Measurements from ENCODE around the gene BCAR3.

Gene BCAR3

DNA sequence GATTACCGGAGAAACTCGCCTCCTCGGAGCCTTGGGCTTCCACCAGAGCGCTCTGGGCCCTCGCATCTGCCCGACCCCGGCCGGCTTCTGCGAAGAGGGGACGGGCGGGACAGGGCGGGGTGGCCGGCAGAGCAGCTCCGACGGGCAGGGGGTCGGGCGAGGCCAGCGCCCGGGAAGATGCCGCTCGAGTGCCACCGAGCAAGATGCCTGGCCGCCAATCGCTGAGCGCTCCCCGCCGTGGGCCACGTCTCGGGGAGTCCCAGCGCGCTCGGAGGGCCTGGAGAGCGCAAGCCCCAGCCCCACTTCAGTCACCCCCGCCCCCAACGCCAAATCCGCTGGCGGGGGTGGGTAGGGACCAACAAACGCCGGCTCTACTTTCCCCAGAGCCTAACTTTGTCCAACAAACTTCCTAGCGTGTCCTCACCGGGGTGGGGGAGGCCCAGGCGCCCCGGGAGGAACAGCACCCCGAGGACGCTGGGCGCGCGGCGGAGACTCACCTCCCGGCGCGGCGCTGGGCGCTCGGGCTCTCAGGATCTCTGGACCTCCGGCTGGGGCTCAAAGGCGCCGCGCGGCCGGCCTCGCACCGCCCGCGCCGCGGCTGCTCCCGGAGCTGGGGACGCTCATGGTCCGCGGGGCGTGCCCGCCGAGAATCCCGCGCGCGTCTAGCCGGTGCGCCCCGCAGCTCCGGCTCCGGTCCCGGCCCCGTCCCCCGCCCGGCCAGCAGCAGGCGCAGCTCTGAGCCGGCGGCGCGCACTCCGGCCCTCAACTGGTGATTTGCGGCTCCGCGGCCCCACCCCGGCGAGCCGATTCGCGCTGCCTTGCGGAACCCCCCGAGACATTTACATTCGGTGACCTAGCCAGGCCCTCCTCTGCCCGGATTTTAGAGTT lies at the start of gene BCAR3:
BCAR3 (minus strand) TSS at position 737 of the 888 bp plus-strand sequence. CDS start 6,907 bp downstream, outside the sequence.
- no peak for DNase-seq (ENCODE audit: low read depth)

DNA sequence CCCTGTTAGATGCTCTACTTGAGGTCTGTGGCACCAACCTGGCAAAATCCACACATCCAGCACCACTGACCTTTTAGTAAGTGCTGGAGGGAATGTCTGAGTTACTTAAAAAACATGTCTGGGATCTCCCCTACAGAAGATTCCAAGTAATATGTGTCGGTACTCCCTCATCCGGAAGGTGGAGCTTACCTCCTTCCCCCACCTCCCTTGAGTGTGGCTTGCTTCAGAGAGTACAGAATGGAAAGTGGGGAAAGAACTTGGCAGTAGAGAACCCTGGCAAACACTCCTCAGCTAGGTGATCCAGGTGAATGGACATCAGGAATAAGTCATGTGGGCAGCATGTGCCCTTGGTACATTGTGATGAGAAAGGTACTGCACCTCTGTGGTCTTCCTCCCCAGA lies 49.0 kb upstream of the BCAR3 start:
- DNase-seq (ENCODE audit: low read depth), result no peak

DNA sequence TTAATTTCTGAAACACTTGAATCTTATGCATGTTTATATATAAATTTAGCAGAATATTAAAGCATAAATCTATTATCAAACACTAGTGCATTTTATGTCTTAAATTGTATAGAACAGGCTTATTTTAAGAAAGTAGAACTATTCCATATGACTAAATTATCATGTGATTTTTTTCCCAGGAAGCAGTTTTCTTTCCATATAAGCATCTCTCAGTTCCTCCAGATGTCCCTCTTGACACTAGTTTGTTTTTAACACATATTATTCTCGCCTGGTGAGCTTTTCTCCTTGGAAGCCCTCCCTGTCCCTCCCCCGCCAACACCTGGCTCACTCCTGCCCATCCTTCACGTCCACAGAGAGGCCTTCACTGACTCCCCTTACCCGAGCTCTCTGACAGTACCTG lies 48.3 kb upstream of the BCAR3 start:
- no peak for DNase-seq (ENCODE audit: low read depth)

DNA sequence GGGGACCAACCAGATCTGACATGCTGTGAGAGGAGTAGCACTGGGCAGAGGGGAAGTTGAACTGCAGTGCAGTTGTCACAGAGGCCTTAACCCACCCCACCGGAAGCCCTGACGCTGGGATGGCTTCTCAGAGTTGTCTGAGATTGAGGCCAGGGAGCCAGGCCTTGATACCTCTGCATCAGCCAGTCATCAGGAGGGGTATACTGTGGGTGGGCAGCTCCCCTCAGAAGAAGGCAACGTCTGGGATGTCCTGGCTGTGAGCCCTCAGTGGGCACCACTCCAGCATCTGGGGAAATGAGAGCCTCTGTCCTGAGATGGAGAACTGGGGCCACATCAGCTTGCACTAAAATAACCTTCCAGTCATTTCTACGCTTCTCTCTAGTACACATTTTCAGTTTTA lies 47.9 kb upstream of the BCAR3 start:
- no peak for DNase-seq (ENCODE audit: low read depth)

DNA sequence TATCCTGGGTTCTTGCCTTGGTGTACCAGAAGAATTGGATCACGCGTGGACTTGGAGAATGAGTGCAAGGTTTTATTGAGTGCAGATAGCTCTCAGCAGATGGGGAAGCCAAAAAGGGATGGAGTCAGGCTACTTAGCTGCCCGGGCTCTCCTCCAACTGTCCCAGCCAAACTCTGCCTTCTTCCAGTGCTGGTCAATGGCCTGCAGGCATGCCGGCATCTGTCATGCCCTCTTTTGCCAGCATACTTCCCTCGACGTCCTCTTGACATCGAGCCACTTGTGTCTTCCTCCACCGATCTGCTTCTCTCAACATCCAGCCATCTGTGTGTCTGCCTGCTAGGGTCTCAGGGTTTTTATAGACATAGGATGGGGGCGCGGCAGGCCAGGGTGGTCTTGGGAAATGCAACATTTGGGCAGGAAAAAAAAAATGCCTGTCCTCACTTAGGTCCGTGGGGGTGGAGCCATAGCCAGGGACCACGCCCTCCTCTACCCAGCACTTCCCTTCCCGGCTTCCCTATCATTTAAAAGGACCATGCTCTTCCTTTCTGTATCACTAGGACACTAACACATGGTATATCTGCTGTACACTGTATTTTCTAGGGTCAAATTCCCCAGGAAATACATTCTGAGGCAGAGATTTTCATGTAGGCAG lies 47.0 kb upstream of the BCAR3 start:
- no peak for DNase-seq (ENCODE audit: low read depth)

DNA sequence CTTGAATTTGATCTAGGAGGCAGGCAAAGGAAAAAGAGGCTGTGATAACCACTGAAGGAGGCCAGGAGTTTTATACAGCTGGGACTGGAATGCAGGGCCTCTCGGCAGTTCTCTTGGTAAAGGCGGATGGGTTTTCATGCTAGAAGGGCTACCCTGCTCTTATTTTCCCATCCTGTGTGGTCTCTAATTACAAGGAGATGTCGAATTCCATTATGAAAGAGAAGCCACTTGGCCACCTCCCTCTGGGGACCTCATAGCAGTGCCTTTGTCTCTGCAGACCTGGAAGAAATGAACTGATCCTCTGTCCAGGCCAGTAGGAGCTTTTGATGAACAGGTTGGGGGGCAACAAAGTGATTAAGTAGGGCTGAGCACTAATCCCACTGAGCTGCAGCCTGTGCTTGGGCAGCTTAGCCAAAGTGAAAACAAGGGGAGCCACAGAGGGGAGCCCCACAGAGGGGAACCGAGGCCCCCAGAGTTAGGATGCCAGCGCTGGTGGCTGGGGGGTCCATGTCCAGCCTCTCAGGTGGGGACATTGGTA lies 42.2 kb upstream of the BCAR3 start:
- DNase-seq (ENCODE audit: low read depth), result no peak

DNA sequence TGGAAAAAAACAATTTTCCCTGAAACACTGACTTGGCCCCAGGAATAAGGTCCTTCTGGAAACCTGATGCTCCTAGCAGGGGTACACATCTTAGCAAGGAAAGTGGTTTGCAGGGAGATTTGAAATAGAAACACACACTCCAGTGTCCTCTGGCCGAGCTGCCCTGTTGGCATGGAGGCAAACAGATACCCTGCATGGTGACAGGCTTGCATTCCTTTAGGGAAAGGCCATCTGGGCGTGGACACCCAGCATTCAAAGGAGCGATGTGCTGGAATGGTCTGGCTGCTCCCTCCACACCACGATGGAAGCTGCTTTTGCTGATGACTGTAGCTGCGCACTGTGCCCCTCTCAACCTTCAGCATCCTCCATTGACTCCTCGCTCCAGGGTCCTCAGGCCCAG lies 41.5 kb upstream of the BCAR3 start:
- DNase-seq (ENCODE audit: low read depth), result no peak

DNA sequence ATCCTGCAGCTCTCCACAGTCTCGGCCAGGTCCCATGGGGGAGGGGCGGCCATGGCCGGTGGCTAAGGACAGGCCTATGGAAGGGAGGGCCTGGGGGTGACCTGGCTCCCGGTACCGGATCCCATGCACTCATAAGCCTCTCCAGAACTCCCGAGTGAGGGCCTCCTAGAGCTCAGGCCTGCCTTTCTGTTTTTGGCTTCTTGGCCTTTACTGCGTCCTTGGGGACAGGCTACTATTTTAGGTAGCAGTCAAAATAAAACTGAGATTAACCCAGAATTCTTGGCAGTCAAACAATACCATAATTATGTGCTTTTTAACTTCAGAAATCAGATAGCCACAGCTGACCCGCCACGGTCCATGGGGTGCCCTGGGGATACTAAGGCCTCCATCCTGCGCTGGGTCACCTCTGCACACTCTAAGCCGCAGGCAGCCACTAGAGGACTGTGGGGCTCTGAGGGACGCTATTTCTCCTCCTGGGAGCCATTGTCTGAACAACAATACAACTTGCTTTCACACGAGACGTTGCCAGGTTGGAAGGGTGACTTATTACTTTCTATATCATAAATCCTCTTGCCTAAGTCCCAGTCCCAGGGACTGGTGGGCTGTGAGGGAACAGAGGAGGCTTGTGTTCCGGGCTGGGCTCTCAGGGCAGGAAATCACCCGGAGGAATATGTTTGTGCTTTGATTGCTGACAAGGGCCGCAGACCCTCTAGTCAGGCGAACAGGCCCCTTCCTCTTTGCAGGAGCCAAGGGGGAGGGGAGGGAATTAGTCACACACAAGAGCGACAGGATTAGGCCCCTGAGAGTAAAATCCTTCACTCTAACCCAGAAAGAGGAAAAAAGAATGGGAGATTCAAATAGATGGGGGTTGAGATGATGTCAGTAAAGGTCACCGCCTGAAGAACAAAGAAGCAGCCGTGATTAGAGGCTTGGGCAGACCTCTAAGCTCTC lies 40.7 kb upstream of the BCAR3 start:
- DNase-seq (ENCODE audit: low read depth), result no peak

DNA sequence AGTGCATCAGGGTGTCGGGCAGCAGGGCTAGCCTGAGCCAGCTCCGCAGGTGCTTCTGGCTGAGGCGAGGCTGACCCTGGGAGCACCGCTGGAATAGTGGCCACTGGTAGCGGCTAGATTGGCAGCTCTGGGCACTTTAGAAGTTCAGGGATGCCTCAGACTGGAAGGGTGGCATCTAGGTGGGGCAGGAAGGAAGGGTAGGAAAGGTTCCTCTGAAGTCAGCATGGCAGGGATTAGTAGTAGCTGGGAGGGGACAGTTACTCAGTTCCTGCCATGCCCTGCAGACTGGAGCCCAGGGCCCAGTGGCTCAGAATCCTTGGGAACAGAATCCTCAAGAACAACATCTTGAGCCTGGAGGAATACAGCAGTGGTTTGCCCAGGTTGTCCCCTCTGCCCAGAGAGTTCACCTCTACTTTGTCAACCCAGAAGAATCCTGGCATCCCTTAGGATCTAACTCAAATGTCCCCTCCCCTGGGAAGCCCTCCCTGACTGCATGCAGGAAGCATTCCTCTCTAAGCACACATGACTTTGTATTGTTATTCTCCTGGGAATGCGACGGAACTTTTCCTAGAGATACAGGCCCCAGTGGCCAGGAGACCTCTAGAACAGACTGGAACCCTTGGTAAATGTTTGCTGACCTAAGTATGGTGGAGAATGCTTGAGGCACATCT lies 39.5 kb upstream of the BCAR3 start:
- no peak for DNase-seq (ENCODE audit: low read depth)

DNA sequence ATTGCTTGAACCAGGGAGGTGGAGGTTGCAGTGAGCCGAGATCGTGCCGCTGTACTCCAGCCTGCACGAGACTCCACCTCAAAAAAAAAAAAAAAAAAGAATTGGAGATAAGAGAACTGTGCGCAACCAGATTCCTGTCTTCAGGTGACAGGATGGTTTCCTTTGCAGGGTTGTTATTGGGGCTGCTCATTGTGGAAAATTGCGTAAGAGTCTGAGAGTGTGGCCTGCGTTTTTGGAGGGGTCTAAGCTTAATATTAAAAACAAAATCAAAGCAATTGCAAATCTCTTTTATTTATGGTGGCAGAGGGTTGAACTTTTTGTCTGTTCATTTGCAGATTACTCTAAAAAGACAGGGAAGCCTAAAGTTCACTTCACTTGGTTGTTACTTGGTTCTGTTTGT lies 36.0 kb upstream of the BCAR3 start:
- DNase-seq (ENCODE audit: low read depth), result no peak

DNA sequence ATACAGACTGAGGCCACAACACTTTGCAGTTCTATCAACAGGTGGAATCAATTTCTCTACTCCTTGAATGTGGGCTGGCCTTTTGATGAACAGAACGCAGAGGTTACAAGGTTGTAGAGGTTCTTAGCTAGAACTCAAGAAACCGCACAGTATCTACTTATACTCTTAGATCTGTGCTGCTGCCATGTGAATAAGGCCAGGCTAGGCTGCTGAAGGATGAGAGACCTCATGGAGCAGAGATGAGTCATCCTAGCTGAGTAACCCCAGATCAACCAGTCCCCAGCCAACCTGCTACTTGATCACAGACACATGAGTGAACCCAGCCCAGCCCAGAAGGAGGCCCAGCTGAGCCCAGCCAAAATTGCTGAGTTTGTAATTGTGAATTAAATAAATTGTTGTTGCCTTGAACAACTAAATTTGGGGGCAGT lies 35.3 kb upstream of the BCAR3 start:
- no peak for DNase-seq (ENCODE audit: low read depth)

DNA sequence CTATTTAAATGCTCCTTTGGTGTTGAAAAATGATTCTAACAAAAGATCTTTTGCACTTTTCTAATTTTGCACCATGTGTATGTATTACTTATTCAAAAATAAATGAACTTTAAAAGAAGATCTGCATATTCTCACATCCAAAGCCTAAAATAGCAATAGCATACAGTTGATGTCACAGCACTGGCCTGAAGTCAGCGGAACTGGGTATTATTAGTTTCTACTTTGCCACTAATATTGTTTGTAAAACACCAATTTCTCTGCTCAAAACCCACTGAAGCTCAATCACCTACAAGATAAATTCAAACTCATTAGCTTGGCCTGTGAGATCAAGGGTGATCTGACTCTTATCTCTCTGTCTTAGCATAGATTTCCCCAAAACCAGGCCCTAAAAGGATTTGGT lies 34.5 kb upstream of the BCAR3 start:
- DNase-seq (ENCODE audit: low read depth), result no peak

DNA sequence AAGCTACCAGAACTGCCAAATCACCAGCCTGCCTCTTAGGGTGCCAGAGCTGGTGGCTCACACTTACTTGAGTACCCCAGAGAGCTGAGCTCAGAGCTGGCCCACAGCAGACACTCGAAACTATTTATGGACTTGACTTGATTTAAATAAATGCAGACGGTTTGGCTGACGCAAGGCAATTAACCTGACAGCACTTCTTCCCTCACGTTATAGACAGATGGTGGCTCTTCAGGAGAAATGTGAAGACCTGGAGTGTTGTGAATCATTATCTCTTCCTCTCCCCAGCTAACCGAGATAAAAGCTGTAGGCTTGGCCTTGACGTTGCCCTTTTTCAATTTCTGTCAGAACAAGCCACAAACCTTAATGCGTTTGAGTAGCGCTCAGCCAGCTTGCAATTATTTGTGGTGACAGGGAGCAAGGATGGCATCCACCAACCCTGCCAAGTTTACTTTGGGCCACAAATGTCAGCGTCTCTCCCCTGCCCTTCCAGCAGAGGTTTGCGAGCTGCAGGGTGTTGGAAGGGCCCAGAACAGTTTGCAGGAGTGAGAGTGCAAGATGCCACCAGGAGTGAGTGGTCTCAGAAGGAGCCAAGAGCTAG lies 34.0 kb upstream of the BCAR3 start:
- DNase-seq (ENCODE audit: low read depth), result no peak

DNA sequence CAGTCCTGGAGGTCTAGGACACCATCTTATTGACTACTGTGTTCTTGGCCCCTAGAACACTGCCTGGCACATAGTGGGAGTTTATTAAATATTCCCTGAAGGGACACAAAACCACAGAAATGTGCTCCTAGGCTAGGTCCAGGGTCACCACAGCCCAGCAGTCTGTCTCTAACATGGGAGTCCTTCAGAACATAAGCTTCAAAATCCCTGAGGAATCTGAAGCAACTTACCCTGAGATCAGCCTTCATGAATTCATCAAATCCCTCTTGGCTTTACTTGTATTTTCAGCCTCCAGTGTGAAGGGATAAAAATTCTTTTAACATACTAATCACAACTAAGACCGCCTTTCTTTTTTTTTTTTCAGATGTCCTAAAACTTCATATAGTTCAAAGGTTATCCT lies 32.7 kb upstream of the BCAR3 start:
- no peak for DNase-seq (ENCODE audit: low read depth)

DNA sequence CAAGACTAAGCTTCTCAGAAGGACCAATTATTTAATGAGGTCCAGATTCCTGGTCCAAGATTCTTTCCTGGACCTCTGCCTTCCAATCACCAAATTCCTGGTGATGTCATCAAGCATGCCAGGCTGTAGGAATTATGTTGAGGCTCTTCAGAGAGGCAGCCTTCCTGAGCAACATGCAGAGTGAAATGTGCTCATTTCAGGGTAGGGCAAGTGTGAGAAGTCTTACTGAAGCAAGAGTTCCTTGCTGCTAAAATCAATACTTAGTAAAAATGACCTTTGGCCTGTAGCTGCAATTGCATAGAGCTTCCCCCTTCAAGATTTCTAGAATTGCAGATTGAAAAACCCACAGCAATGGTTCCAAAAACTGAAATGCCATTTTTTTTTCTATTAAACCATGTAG lies 31.7 kb upstream of the BCAR3 start:
- DNase-seq (ENCODE audit: low read depth), result no peak

DNA sequence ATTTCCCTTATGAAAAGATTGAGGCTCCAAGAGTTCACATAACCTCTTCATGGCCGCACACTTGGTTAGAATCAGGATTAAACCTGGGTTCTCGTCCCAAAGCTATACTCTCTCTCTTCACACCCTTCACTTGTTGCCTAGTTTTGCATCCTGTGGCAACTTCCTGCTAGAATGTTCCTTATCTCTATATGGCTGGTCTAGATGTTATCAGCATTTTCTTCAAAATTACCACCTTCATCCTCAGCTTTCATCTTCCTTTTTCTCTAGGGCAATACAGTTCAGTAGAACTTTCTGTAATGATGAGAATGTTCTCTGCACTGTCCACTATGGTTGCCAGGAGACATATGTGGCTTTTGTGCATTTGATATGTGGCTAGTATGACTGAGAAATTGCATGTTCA lies 31.1 kb upstream of the BCAR3 start:
- DNase-seq (ENCODE audit: low read depth), result no peak

DNA sequence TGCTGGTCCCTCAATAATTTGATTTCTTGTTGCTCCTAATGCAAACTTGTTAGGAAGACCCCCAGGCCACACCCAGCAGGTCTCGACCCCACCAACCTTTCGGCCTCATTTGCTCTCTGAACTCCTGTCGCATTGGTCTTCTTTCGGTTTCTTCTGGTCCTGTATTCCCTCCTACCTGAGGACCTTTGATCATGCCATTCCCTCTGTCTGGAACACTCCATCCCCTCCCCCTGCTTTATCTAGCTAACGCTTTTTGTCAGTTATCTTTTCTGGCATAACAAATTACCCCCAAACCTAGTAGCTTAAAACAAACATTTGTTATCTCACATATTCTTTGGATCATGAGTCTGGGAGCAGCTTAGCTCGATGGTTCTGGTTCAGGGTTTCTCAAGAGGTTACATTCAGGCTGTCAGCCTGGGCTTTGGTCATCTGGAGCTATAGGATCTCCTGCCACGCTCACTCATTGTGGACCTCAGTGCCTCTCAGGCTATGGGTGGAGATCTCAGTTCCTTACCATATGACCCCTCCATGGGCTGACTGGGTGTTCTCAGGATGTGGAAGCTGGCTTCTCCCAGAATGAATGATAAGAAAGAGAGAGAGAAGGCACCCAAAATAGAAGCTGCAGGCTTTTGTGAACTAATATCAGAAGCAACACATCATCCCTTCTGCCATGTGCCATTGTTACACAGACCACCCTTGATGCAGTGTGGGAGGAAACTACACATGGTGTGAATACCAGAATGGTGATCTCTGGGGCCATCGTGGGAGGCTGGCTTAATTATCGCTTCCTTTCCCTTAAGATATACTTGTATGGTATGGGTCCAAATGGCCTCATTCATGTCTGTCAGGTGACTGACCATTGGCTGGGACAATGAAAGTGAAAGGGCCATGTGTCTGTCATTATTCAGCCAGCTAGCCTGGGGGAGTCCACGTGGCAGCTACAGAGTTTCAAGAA lies 29.1 kb upstream of the BCAR3 start:
- DNase-seq (ENCODE audit: low read depth), result no peak

DNA sequence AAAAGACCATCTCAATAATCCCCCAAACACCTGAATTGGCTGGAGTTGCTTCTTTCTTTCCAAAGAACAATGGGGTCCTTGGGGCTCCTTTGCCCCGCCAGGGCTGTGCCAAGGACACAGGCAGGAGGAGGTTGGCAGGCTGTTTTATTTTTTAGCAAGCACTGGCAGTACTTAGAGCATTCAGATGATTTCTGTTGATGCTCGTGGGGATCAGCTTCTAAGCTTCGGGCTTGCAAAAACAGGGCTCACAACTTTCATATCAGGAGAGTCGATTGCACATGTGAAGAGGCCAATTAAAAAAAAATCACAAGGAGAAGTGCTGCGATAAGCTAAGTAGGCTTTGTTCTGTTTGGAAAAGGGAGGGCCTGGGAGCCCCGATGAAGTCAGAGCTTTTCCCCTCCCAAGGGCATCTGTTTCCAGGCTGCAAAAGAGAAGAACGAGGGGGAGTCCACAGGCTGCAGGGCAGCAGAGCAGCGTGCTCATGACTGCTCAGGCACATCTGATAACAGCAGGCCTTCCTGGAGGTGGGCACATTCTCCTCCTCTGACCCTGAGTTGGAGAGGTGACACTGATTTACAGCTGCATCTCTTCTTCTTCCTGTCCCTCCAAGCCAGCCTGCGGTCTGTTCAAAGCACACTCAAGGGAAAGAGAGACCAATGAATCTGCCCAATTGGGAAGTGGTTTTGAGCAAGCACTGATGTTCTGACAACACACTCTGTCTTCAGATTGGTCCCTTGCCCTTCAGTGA lies 27.3 kb upstream of the BCAR3 start:
- DNase-seq (ENCODE audit: low read depth), result no peak

DNA sequence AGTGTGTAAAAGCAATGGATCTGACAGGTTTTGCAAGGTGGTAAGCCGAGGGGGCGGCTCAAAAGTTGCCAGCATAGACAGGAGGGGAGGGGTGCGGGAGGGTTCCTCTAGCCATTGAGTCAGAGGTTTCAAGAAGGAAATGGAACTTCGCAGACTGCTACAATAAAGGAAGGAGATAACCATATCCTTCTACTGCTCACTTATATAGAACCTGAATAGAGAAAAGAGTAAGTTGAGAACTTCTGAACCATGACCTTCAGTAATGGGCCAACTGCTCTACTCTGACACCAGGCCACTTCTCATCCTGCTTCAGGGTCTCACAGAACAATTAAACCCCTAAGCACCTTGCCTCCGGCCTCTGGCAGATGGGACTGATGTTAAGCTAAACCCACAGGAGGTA lies 26.3 kb upstream of the BCAR3 start:
- no peak for DNase-seq (ENCODE audit: low read depth)
